A549 (cell line): ENCODE results near the gene ABI3. TPM values are rescaled to one million over a fixed set of nuclear protein-coding genes. Genes with fewer than 3 reads are reported as not detected.
A peak's percentile ranks its signal among the peaks of the same experiment; 100 is the strongest.

Experiments
- ATAC-seq, 2 experiments: fragments of 200-7000 bp in 1 of 2; fragments of >200 bp in 1 of 2; cut with Nextera tagmentation in 1 of 2; cut with Tn5 transposase in 1 of 2; 3 replicates each; pipeline versions ENCODE4 v1.8.0 to v1.9.1; 2018 to 2020; ENCODE audit warnings: mild to moderate bottlenecking in 1 of 2, moderate library complexity in 1 of 2
- CTCF ChIA-PET: fragments of 300-600 bp; sonication (Branson Sonifier 250); formaldehyde crosslinking; extraction: SDS; loops from one replicate; lab custom pipeline; 2021; ENCODE audit warnings: antibody characterized with exemption, inconsistent platforms; lab: Yijun Ruan, JAX
- POLR2A ChIA-PET: fragments of 350-600 bp; formaldehyde crosslinking; extraction: SDS; loops from one replicate; lab custom pipeline; 2021; ENCODE audit warnings: antibody characterized with exemption, inconsistent platforms; lab: Yijun Ruan, JAX
- DNase-seq, 2 experiments: peaks; one replicate each; pipeline versions ENCODE4 v3.0.0 to v3.0.0-alpha.2; 2011 to 2016; ENCODE audit warnings: low read depth in 1 of 2, low spot score in 1 of 2
- FAIRE-seq: peaks from 2 replicates; lab custom pipeline; 2011; peaks lifted over from hg19 to GRCh38; lab: Jason Lieb, UNC
- H3K27ac ChIP-seq, 2 experiments: fragments of >200 bp; sonication (Bioruptor Twin); formaldehyde crosslinking; 3 replicates each; pipeline ENCODE4 v1.5.1; 2016 to 2017
- H3K4me1 ChIP-seq: fragments of >200 bp; sonication (Bioruptor Twin); formaldehyde crosslinking; 3 replicates; pipeline ENCODE4 v1.6.1; 2016
- H3K4me2 ChIP-seq: fragments of >200 bp; sonication (Bioruptor Twin); formaldehyde crosslinking; 3 replicates; pipeline ENCODE4 v1.6.1; 2016
- H3K4me3 ChIP-seq: fragments of >200 bp; sonication (Bioruptor Twin); formaldehyde crosslinking; 3 replicates; pipeline ENCODE4 v1.5.1; 2016
- H3K9me3 ChIP-seq: fragments of >200 bp; sonication (Bioruptor Twin); formaldehyde crosslinking; 3 replicates; pipeline ENCODE4 v1.6.1; 2016
- BHLHE40 ChIP-seq: IDR thresholded peaks from 2 replicates; pipeline ENCODE4 v1.6.1; 2012; ENCODE audit warnings: low read depth, low read length, inconsistent platforms
- CBX8 ChIP-seq: fragments of 200-600 bp; sonication (generic); IDR thresholded peaks from 2 replicates; pipeline ENCODE4 v1.6.1; 2016
- CEBPB ChIP-seq, 2 experiments: fragments of >200 bp in 1 of 2; sonication (Bioruptor Twin) in 1 of 2; formaldehyde crosslinking in 1 of 2; IDR thresholded peaks; 2 replicates each; pipeline ENCODE4 v1.6.1; 2012 to 2016
- CTCF ChIP-seq: fragments of >200 bp; sonication (Bioruptor Twin); formaldehyde crosslinking; IDR thresholded peaks from 3 replicates; pipeline ENCODE4 v1.5.1; 2016
- E2F6 ChIP-seq: IDR thresholded peaks from 2 replicates; pipeline ENCODE4 v1.6.1; 2012; ENCODE audit warnings: low read depth, borderline replicate concordance
- EHF ChIP-seq: fragments of 250-450 bp; sonication (Bioruptor Pico); IDR thresholded peaks from 2 replicates; pipeline ENCODE4 v1.5.0; 2020; ENCODE audit warnings: mild to moderate bottlenecking
- EHMT2 ChIP-seq: fragments of 200-600 bp; sonication (generic); IDR thresholded peaks from 2 replicates; pipeline ENCODE4 v1.6.1; 2016; ENCODE audit warnings: antibody characterized with exemption, low read depth, mild to moderate bottlenecking, moderate library complexity
- FOSB ChIP-seq: fragments of 250-450 bp; sonication (Bioruptor Pico); IDR thresholded peaks from 2 replicates; pipeline ENCODE4 v1.5.0; 2020; ENCODE audit warnings: mild to moderate bottlenecking, moderate library complexity
- GATA3 ChIP-seq: IDR thresholded peaks from 2 replicates; pipeline ENCODE4 v1.6.1; 2012; ENCODE audit warnings: borderline replicate concordance
- HDAC2 ChIP-seq: fragments of 200-600 bp; sonication (generic); IDR thresholded peaks from 2 replicates; pipeline ENCODE4 v1.6.1; 2016
- HES2 ChIP-seq: fragments of >200 bp; sonication (Bioruptor Twin); formaldehyde crosslinking; IDR thresholded peaks from 2 replicates; pipeline ENCODE4 v1.6.1; 2016
- HMGXB4 ChIP-seq: fragments of 250-450 bp; sonication (Bioruptor Pico); IDR thresholded peaks from 2 replicates; pipeline ENCODE4 v1.5.0; 2021; ENCODE audit warnings: mild to moderate bottlenecking, moderate library complexity, borderline replicate concordance
- HOXB13 ChIP-seq: fragments of 250-450 bp; sonication (Bioruptor Pico); IDR thresholded peaks from 2 replicates; pipeline ENCODE4 v1.5.0; 2020; ENCODE audit warnings: low read depth, mild to moderate bottlenecking, moderate library complexity
- JUNB ChIP-seq: fragments of >200 bp; sonication (Bioruptor Twin); formaldehyde crosslinking; IDR thresholded peaks from 2 replicates; pipeline ENCODE4 v1.6.1; 2016
- KDM1A ChIP-seq: fragments of 200-600 bp; sonication (generic); IDR thresholded peaks from 2 replicates; pipeline ENCODE4 v1.6.1; 2016; ENCODE audit warnings: low read depth, mild to moderate bottlenecking
- KDM5A ChIP-seq: fragments of 200-600 bp; sonication (generic); IDR thresholded peaks from 2 replicates; pipeline ENCODE4 v1.6.1; 2016; ENCODE audit warnings: antibody characterized with exemption, mild to moderate bottlenecking
- MAX ChIP-seq: IDR thresholded peaks from 2 replicates; pipeline ENCODE4 v1.6.1; 2012
- MAZ ChIP-seq: fragments of 150-350 bp; IDR thresholded peaks from 2 replicates; pipeline ENCODE4 v1.6.1; 2014; ENCODE audit warnings: antibody characterized with exemption, low read depth, low read length, borderline replicate concordance
- MYC ChIP-seq: IDR thresholded peaks from 2 replicates; pipeline ENCODE4 v1.6.1; 2012; ENCODE audit warnings: mild to moderate bottlenecking, inconsistent platforms, low read length, improper control_type of control experiment, borderline replicate concordance
- NPAS2 ChIP-seq: fragments of 250-450 bp; sonication (Bioruptor Pico); IDR thresholded peaks from 2 replicates; pipeline ENCODE4 v1.8.0; 2022; ENCODE audit warnings: mild to moderate bottlenecking, moderate library complexity, borderline replicate concordance
- PBX3 ChIP-seq: IDR thresholded peaks from 2 replicates; pipeline ENCODE4 v1.6.1; 2012
- RARB ChIP-seq: fragments of 250-450 bp; sonication (Bioruptor Pico); IDR thresholded peaks from 2 replicates; pipeline ENCODE4 v1.8.0; 2021; ENCODE audit warnings: mild to moderate bottlenecking, moderate library complexity
- REST ChIP-seq: fragments of 200-600 bp; sonication (generic); IDR thresholded peaks from 2 replicates; pipeline ENCODE4 v1.6.1; 2016; ENCODE audit warnings: antibody characterized with exemption, mild to moderate bottlenecking, moderate library complexity
- RFX5 ChIP-seq: fragments of 450-650 bp; IDR thresholded peaks from 2 replicates; pipeline ENCODE4 v1.7.1; 2014; ENCODE audit warnings: antibody characterized with exemption, mild to moderate bottlenecking, moderate library complexity
- RNF2 ChIP-seq: fragments of 200-600 bp; sonication (generic); IDR thresholded peaks from 2 replicates; pipeline ENCODE4 v1.6.1; 2016; ENCODE audit warnings: low read depth, mild to moderate bottlenecking, antibody characterized with exemption, moderate library complexity, borderline replicate concordance
- SREBF2 ChIP-seq: fragments of 450-650 bp; IDR thresholded peaks from 2 replicates; pipeline ENCODE4 v1.6.1; 2014; ENCODE audit warnings: mild to moderate bottlenecking, moderate library complexity
- USF2 ChIP-seq: fragments of 450-650 bp; IDR thresholded peaks from 2 replicates; pipeline ENCODE4 v1.6.1; 2014; ENCODE audit warnings: antibody characterized with exemption
- ZNF302 ChIP-seq: fragments of 250-450 bp; sonication (Bioruptor Pico); IDR thresholded peaks from 2 replicates; pipeline ENCODE4 v1.9.0; 2021; ENCODE audit warnings: inconsistent platforms, mild to moderate bottlenecking, moderate library complexity
- ZSCAN20 ChIP-seq: fragments of 250-450 bp; sonication (Bioruptor Pico); IDR thresholded peaks from 2 replicates; pipeline ENCODE4 v1.8.0; 2022; ENCODE audit warnings: mild to moderate bottlenecking, moderate library complexity
- WGBS: methylation state at CpG from one replicate; pipeline ENCODE4 v1.1.6; 2017; ENCODE audit errors: missing lambda C conversion rate; 5-methylcytosine and 5-hydroxymethylcytosine counted together
- polyA plus RNA-seq, 4 experiments: library from polyadenylated mRNA; depleted of rRNA in 3 of 4; stranded (reverse); fragments of >200 nt; fragmentation: RNase III in 1 of 4; extraction: RNeasy Plus Mini Kit Qiagen cat#74134 plus additional on column Dnase treatment in 1 of 4; gene quantifications; 2 replicates in 3 of 4; 3 replicates in 1 of 4; pipeline ENCODE4 v1.2.3, GENCODE V29; 2011 to 2017

Gene ABI3
- polyA plus RNA-seq, 2 of the 4 experiments (the other 2 are of a cell fraction) = not detected

GRCh38 chr17:49191917-49192741, 18.4 kb upstream of the ABI3 start:
- DNase-seq = peak; percentile 75 to 98
- peak overlapping the region; percentile 88 for H3K4me2 ChIP-seq
- H3K27ac ChIP-seq = peak overlapping the region; percentile 93 to 96
- H3K9me3 ChIP-seq = no peaks in the 10 kb centered on the region
- H3K4me1 ChIP-seq = peaks cover 13% of the 10 kb centered on the region
- no peak for FAIRE-seq
- WGBS = 2% methylated on average over 41 of the region's 53 CpGs
- peak; percentile 75 to 77 for ATAC-seq
- H3K4me3 ChIP-seq = peak overlapping the region; percentile 64
- ChIA-PET POLR2A (interaction anchor here (0.8 to 1.9 kb wide), 22 partner anchors 9 to 1297 kb away, joined by 3 to 15 read pairs (median 4); partner anchors contain the start of gene SNF8), CTCF (interaction anchor here (0.5 to 17.4 kb wide), 48 partner anchors 10 to 1334 kb away, joined by 3 to 224 read pairs (median 4); partner anchors contain the start of gene PHOSPHO1)
- TF ChIP-seq SREBF2 = peak; percentile 99
- no peak for TF ChIP-seq RNF2
- TF ChIP-seq JUNB = no peak
- TF ChIP-seq CTCF = peak; percentile 70
- peak; percentile 87; the same call in 1 of the 2 replicates for TF ChIP-seq EHF (CRISPR knock-in tag)
- no peak; the same call in 1 of the 2 replicates for TF ChIP-seq REST
- no peak for TF ChIP-seq MAZ
- TF ChIP-seq HDAC2 = 0 out of 2 replicates have a peak, but pooled peaks have one; percentile 14
- no peak for TF ChIP-seq ZSCAN20 (CRISPR knock-in tag)
- TF ChIP-seq MYC = peak; percentile 93
- TF ChIP-seq MAX = peak; percentile 100
- no peak for TF ChIP-seq RARB (CRISPR knock-in tag)
- TF ChIP-seq HES2 = no peak
- peak; percentile 74 for TF ChIP-seq HOXB13 (CRISPR knock-in tag)
- TF ChIP-seq EHMT2 = no peak
- TF ChIP-seq BHLHE40 = peak; percentile 68
- TF ChIP-seq KDM1A = no peak
- no peak for TF ChIP-seq RFX5
- TF ChIP-seq HMGXB4 (CRISPR knock-in tag) = peak; percentile 98
- TF ChIP-seq PBX3 = peak; percentile 64; the same call in 1 of the 2 replicates
- TF ChIP-seq CBX8 = no peak
- TF ChIP-seq GATA3 = peak; percentile 65; the same call in 1 of the 2 replicates
- peak; percentile 98 for TF ChIP-seq E2F6
- TF ChIP-seq KDM5A = no peak
- TF ChIP-seq ZNF302 (CRISPR knock-in tag) = no peak
- TF ChIP-seq USF2 = no peak; the same call in 1 of the 2 replicates
- TF ChIP-seq CEBPB (IDR thresholded peaks at IDR 0.05) = peak in 1 of 2 experiments; percentile 68; a peak in 2 of 4 replicates
- TF ChIP-seq NPAS2 (CRISPR knock-in tag) = no peak
- peak; percentile 79 for TF ChIP-seq FOSB
